DND-41 (cell line): ENCODE data around the gene PRPF6.

Source experiments
- EZH2 ChIP-seq: IDR thresholded peaks from 3 replicates; pipeline ENCODE4 v1.6.1; 2012; ENCODE audit warnings: borderline replicate concordance, low read depth, mild to moderate bottlenecking, moderate library complexity, low read length, inconsistent platforms; ENCODE audit not compliant: severe bottlenecking
- TF ChIP-seq, protein P1 (sequence below): IDR thresholded peaks from 2 replicates; pipeline ENCODE4 v1.5.1; 2012; ENCODE audit warnings: borderline replicate concordance, low read length, moderate library complexity, mild to moderate bottlenecking; ENCODE audit not compliant: poor library complexity, severe bottlenecking; ENCODE audit errors: extremely low read depth

DNA sequence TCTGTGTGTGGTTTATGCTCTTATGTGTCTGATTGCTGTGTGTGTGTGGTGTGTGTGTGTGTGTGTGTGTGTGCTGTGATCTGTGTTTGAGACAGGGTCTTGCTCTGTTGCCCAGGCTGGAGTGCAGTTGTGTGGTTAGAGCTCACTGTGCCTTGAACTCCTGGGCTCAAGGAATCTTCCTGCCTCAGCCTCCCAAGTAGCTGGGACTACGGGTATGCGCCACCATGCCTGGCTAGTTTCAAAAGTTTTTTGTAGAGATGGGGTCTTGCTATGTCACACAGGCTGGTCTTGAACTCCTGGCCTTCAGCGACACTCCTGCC, 7.8 kb upstream of the PRPF6 start:
- TF ChIP-seq, protein P1, sequence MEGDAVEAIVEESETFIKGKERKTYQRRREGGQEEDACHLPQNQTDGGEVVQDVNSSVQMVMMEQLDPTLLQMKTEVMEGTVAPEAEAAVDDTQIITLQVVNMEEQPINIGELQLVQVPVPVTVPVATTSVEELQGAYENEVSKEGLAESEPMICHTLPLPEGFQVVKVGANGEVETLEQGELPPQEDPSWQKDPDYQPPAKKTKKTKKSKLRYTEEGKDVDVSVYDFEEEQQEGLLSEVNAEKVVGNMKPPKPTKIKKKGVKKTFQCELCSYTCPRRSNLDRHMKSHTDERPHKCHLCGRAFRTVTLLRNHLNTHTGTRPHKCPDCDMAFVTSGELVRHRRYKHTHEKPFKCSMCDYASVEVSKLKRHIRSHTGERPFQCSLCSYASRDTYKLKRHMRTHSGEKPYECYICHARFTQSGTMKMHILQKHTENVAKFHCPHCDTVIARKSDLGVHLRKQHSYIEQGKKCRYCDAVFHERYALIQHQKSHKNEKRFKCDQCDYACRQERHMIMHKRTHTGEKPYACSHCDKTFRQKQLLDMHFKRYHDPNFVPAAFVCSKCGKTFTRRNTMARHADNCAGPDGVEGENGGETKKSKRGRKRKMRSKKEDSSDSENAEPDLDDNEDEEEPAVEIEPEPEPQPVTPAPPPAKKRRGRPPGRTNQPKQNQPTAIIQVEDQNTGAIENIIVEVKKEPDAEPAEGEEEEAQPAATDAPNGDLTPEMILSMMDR = no peak
- no peak for TF ChIP-seq EZH2
